ENCODE measurements around the gene GLIS1. TPM values are rescaled to one million over a fixed set of nuclear protein-coding genes. Genes with fewer than 3 reads are reported as not detected.
A peak's percentile ranks its signal among the peaks of the same experiment; 100 is the strongest.

The GLIS1 gene
- total RNA-seq, 4 donors from 2014 or later: 0.63 to 2.4 (median 1.0) TPM

DNA sequence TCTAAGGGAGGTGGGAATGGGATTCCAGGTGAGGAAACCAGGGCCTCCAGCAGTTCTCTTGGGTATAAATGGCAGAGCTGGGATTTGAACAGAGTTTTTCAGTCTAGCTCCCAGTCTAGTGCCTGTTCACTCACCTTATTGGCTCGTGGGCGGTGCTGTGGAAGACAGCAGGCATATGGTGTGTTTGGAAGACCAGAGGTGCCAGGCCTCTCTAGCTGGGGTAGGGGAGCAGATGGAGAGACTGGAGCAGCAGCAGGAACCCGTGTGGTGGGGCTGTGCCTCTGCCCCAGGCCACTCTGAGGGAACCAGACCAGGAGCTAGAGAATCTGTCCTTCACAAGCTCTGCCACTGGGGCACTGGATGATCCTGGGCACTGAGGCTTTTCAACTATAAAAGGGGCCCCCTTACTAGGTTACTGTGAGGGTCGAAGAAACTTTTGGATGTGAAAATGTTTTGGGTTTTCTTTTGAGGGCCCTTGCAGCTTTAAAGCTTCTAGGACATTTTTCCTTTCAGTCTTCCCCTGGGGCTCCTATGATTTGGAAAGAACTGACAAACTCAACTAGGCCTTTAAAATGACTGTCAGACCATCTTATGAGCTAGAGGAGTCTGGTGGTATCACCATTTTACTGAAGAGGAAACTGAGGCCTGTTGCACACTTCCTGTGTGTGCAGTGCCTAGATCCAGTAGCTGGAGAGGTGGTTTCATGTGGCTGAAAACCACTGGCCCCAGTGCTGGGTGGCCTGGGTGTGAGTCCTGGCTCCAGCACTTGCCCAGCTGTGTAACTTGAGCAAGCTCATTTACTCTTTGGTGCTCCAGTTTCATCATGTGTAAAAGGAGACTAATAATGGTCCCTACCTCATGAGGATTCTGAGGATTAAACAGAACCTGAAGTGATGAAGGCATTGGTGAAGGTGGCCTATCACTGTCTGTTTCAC lies 273.7 kb downstream of the GLIS1 start:
- 54 to 64% methylated on average over 4 of the region's 4 CpGs for WGBS, 2 donors
- H3K4me3 ChIP-seq (ENCODE audit: low read depth, poor library complexity, severe bottlenecking): no peak overlapping the region
- DNase-seq (ENCODE audit: low spot score in 2 of 2): peak in 1 of 2 donors; percentile 54
- TF ChIP-seq POLR2A (IDR thresholded peaks at IDR 0.05): no peak
- TF ChIP-seq, protein P1, sequence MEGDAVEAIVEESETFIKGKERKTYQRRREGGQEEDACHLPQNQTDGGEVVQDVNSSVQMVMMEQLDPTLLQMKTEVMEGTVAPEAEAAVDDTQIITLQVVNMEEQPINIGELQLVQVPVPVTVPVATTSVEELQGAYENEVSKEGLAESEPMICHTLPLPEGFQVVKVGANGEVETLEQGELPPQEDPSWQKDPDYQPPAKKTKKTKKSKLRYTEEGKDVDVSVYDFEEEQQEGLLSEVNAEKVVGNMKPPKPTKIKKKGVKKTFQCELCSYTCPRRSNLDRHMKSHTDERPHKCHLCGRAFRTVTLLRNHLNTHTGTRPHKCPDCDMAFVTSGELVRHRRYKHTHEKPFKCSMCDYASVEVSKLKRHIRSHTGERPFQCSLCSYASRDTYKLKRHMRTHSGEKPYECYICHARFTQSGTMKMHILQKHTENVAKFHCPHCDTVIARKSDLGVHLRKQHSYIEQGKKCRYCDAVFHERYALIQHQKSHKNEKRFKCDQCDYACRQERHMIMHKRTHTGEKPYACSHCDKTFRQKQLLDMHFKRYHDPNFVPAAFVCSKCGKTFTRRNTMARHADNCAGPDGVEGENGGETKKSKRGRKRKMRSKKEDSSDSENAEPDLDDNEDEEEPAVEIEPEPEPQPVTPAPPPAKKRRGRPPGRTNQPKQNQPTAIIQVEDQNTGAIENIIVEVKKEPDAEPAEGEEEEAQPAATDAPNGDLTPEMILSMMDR (IDR thresholded peaks at IDR 0.05): no peak
- intact Hi-C loops (cut with DNase I; ENCODE audit: low total_unique reads): no loop called here

DNA sequence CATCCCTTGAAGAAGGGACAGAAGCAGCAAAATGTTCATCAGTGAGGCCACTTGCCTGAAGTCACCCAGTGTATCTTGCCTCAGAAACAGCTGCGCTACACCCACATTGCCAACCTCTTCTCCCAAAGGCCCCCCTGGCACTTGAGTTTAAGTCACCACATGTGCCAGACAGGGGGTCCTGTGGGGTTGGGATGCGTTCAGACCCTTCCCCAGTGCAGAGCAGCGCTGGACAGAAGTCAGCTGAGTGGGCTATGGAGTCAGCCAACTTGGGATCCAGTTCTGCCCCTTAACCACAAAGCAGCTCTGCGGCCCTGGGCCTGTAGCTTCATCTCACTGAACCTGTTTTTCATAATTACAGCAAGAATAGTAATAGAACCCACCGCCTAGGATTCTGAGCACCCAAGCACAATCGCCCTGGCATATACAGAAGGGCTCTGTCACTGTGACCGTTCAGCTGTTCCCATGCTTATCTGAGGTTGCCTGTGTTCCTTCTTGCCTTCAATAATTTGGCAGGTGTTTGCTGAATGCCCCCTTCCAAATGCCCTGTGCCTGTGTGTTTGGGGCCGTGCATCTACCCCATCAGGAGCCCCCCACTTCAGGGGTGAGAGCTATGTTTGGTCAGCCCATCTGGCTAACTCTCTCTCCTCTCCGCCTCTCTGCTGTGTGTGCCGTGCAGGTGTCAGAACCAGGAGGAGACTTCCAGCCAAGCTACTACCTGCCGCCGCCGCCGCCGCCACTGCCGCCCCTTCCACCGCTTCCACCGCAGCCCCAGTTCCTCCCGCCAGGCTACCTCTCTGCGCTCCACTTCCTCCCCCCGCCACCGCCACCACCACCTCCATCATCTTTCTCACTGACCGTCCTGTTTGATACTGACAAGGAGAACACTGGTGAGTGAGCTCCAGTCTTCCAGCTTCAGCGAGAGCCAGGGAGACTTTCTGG lies 274.7 kb downstream of the GLIS1 start:
- no peak for TF ChIP-seq POLR2A (IDR thresholded peaks at IDR 0.05)
- TF ChIP-seq, protein P1 (IDR thresholded peaks at IDR 0.05): no peak
- intact Hi-C loops (cut with DNase I; ENCODE audit: low total_unique reads): loop anchor here (5.0 kb wide), 1 partner anchor 1307 kb away; no protein-coding TSS in a partner anchor
- H3K4me3 ChIP-seq (ENCODE audit: low read depth, poor library complexity, severe bottlenecking): no peak overlapping the region
- DNase-seq (ENCODE audit: low spot score in 2 of 2): peak in 1 of 2 donors; percentile 79
- 86% methylated on average over 23 to 24 of the region's 24 CpGs for WGBS, 2 donors

DNA sequence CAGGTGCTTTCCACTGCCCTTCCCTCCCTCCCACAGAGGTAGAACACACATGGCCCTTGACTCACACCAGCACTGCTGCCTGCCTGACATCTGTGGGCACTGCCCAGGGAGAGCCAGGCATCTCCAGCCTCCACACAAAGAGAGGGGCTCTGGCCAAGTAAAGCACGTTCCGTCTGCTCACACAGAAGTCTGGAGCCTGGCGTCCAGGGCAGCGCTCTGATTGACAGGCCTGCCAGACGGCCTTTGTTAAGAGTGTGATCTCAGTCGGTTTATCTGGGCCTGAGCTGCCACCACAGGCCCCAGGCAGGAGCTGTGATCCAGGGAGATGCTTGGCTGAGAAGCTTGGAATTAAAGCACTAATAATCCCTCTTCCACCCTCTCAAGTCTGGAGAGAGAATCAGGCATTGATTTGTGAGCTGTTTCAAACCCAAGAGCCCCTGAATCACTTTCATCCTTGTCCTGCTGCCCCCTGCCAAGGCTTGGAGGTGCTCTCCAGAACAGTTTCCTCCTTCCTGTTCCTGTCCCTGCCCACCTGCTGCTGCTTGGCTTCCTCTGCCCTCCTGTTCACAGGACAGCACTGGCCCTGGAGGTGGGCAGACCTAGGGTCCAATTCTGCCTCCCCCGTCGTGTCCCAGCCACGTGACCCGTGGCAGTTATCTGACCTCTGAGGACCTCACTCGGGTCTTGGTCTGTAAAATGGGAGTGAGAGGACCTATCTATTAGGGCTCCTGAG lies 276.0 kb downstream of the GLIS1 start:
- intact Hi-C loops (cut with DNase I; ENCODE audit: low total_unique reads): loop anchor here (5.0 kb wide), 1 partner anchor 1306 kb away; no protein-coding TSS in a partner anchor
- TF ChIP-seq, protein P1 (IDR thresholded peaks at IDR 0.05): no peak
- TF ChIP-seq POLR2A (IDR thresholded peaks at IDR 0.05): no peak
- WGBS, 2 donors: 78 to 80% methylated on average over 11 of the region's 11 CpGs
- peak in 1 of 2 donors; percentile 60 for DNase-seq (ENCODE audit: low spot score in 2 of 2)
- H3K4me3 ChIP-seq (ENCODE audit: low read depth, poor library complexity, severe bottlenecking): no peak overlapping the region

DNA sequence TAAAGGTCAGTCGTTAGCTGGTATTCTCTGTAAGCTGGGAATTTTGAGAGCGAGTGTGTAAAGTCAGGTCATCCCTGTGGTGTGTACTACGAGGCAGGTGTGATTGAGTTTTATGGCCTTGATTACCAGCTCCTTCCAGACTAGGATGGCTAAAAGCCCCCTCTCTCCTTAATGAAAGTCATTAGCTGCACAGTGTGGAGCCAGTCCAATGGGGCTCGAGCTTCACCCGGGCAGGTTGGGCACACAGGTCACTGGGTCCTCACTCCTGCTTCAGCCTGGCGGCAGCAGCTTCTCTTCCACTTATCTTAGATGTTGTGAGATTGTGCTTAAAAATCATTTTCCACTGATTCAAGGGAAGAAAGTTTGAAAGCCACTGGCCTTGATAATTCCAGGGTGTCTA lies 276.8 kb downstream of the GLIS1 start:
- intact Hi-C loops (cut with DNase I; ENCODE audit: low total_unique reads): loop anchor here (5.0 kb wide), 1 partner anchor 1305 kb away; no protein-coding TSS in a partner anchor
- 86% methylated on average over 6 of the region's 6 CpGs for WGBS, 2 donors
- DNase-seq (ENCODE audit: low spot score in 2 of 2): peak in 1 of 2 donors; percentile 53
- no peak overlapping the region for H3K4me3 ChIP-seq (ENCODE audit: low read depth, poor library complexity, severe bottlenecking)
- TF ChIP-seq, protein P1 (IDR thresholded peaks at IDR 0.05): no peak
- TF ChIP-seq POLR2A (IDR thresholded peaks at IDR 0.05): no peak

All from lower leg skin (tissue), 4 donors.